ENCODE measurements around the gene GHRHR.

The GHRHR gene
- 0 reads per million in 2 donors for total RNA-seq

DNA sequence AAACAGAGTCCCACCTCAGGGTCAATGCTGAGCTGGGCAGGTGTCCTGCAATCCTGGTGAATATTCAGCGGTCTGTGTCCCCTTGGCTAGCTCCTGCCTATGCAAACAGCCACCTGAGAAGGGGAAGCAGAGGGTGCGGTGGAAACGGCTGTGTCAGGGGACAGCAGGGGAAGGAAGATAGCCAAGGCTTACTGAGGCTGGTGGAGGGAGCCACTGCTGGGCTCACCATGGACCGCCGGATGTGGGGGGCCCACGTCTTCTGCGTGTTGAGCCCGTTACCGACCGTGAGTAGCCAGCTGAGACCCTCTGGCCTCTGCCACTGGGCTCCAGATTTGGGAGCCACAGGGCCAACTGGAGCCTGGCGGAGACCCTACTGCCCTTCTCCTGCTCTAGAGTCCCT lies at the start of gene GHRHR:
GHRHR (plus strand) TSS at position 112 of the 400 bp plus-strand sequence; CDS start at position 228, 116 bp downstream.
- no peak for DNase-seq

DNA sequence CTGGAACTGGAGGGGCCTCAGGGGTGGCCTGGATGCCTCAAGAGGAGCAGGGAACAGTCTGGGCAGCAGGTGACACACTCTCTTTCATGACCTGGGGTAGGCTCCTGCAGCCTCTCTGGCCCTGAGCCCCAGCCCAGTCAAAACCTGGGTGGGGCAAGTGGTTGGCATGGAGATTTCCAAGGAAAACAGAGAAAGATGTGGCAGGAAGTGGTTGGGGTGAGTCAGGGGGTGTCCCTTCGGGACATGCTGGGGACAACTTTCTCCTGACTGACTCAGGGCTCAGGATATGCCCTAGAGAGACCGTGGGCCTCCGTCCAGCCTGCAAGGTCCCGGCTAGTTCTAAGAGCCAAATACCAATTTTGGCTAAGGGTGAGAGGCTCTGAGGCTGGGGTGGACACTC lies 49.2 kb upstream of the GHRHR start:
- DNase-seq, result no peak

DNA sequence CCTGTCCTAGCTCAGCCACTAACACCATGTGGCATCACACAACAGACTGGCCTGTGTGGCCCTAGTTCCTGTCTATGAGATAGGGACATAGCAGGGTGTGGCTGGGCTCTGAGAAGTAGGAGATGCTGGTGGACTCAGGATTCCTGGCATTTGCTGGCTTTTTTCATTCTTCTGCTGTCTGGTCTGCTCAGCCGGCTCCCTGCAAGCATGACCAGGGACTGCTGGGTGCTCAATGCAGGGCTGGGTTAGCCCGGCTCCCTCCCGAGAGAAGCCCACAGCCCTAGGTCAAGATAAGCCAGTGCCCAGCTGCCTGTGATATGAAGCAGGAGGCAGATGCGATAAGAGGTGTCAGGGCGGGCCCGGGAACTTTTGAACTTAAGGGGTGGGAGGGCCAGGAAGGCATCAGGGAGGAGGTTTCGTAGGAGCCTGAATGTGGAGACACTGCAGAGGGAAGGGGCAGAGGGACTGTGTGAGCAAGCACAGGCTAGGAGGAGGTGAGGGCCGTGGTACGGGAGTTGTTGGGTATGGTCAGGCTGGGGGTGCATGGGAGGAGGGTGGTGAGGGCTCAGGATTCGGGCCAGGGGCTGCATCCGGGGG lies 48.6 kb upstream of the GHRHR start:
- no peak for DNase-seq

DNA sequence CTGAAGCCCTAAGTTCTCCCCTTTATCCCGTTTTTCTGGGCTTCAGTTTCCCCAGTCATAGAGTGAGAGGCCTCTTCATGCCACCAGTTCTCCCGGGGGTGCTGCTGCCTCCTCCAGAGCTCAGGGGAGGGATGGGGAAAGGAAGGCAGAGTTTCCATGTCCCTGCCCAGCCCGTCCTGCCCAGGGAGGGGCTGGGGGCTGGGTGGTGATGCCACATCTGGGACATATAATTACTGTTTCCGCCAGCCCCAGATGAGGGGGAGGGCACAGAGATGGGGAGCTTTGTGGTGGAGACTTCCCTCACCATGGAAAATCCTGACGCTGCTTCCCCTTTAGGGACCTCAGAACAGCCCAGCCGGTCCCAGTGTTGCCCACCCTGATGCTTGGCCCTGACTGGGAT lies 48.0 kb upstream of the GHRHR start:
- DNase-seq, result no peak

DNA sequence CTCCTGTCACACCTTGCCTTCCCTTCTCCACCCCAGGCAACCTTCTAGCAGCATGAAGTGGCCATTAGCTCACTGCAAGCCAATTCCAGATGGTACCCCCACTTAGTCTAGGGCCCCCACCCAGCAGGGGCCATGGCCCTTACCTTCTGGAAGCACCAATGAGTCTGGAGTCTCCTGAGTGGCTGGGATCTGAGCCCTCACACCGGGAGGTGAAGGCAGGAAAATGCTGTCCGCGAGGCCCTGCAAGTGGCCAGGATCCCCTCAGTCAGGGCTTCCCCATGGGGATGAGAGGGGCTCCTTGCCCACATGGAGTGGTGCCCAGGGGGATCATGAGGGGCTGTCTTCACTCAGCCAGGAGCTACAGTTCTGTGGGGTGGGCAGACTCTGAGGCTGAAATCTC lies 47.5 kb upstream of the GHRHR start:
- DNase-seq, result no peak

DNA sequence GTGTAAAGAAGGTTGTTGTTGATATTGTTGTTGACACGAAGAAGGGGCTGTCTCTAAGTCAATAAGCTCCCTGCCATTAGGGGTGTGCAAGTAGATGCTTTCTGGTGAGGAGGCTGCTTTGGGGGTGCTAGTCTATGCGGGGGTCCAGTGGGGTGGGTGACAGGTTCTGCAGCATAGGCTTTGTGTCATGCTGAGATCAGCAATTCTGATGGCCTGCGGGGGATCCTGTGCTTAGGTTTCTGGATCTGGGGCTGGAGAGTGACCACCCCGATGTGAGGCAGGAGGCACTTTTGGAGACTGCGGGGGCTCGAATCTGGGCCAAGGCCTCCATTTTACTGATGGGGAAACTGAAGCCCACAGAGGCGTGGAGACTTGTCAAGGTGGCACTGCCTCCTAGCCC lies 47.0 kb upstream of the GHRHR start:
- no peak for DNase-seq

DNA sequence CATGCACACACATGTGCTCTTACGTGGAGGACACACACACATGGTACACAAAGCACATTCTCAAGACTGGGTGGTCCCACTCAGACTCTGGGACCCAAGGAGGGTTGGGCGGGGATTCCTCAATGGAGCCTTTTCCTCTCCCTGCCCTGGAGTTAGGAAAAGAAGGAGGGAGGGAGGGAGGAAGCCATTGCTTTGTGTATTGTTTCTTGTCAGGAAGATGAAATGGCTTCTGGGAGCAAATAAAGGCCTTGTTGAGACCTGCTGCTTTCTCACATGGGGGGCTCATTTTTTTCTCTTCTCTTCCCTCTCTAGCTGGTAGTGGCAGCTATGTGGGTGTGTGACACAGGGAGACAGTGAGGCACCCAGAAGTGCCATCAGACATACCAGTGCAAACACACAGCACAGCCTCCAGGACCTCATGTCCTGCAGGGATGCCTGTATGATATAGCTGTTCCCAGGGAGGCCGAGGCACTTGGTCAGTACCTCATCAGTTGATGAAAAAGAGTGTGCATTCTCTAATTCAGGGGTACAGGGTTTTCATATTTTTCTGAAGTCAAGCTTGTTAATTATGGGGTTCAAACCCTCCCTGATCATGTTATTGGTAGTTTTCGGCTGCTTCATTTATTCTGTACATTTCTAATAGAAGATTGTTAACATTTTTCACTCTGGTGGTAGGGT lies 46.4 kb upstream of the GHRHR start:
- DNase-seq, result no peak

DNA sequence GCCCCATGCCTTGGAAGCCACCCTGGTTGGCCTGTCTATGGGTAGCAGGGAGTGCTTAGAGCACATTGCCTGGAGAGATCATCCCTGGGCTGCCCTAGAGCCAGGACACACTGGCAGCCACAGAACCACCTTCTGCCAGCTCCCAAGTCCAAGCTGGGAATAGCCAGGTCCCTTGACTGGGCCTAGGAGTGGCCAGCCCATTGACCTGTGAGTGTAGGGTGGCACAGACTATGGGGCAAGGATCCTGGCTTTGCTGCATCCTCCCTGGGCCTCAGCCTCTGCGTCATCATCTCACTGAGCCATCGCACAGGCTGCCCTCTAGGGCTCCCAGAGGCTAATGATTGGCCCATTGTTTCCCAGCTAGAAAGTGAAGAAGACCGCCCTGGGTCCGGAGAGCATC lies 45.1 kb upstream of the GHRHR start:
- DNase-seq, result no peak

DNA sequence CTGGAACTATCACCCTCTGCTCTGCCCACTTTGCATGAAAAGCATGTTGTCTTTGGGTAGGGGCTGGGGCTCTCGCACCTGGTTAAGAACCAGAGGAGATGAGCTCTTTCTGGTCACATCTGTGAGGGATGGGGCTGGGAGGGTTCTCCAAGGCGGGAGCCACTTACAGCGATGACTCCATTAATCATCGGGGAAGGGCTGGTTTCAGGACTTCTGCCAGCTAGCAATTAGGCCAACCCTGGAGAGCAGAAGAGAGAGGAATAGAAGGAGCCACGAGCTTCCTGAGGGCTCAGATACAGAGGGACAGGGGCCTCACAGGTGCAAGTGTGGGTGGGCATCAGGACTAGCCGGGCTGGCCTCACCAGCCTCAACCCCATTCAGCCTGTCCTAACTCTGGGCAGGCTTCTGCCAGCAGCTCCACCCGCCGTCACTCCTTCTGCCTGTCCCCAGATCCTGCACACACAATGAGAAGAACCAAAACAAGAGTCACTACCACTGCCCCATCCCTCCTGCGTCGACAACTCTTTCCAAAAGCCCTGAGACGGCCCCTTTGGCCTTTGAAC lies 43.7 kb upstream of the GHRHR start:
- no peak for DNase-seq

DNA sequence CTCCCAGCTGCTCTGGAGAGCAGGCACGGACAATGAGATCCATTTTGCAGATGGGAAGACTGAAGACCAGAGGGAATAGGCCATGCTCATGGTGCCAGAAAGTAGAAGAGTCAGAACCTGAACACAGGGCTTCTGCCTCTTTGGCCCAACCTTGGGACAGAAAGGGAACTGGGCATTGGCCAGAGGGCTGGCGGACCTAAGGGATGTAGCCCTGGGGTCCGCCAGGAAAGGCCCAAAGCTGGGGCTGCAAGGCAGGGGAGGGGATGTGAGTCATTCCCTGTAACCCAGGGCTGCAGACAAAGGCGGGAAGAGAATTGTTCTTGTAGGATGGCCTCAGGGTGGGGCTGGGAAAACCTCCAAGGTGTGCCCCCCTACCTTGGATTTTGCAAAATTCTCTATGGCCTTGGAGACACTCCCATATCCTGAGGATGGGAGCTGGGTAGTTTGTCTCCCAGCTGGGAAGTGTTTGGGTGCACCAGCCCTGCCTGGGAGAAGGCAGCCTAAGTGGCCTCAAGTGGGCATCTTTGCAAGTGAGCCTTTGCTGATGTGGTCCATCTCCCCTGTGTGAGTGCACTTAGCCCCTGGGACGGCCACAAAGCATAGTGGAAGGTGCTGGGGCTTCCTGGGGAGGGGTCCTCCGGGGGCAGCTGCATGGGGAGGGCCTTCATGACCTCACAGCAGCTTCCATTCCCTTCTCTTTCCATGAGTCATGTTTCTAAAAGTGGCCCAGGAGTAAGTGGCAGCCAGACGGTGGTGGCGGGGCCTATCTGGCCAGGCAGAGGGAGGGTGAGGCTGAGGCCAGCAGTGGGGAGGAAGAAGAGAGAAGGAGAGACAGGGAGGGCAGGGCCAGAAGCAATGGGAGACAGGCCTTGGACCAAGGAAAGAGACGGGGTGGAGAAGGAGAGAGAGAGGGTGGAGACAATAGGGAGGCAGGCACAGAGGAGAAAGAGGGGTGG lies 42.9 kb upstream of the GHRHR start:
- no peak for DNase-seq

DNA sequence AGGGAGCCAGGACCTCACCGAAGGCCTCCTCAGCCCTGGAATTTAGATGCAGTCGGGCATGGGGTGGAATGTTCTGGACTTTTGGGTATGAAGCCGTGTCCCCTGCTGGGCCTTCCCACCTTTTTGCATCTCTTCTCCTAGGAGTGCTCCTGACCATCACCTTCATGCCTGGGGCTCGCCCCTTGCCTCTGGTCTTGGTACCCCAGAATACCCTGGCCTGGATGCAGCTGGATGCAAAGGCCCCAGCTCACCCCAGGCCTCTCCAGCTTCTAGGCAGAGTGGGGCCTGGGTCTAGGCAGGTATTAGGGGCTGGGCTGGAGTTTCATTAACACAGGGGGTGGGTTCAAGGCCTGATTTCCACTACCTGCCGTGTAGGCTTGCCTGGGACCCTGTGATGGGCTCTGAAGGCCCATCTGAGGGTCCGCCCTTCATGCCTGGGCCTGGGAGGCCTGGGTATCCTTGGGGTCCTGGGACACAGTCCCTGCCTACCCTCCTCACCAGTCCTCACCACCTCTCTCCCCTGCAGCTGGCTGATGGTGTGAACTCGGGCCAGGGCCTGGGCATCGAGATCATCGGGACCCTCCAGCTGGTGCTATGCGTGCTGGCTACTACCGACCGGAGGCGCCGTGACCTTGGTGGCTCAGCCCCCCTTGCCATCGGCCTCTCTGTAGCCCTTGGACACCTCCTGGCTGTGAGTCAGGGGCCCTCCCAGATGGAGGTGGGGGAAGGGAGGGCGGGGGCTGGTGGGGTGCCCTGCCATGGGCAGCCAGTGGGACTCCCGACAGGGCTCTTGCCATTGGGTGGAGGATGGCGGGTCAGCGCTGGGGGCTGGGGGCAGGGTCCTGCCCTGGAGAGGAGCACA lies 42.0 kb upstream of the GHRHR start:
- no peak for DNase-seq

DNA sequence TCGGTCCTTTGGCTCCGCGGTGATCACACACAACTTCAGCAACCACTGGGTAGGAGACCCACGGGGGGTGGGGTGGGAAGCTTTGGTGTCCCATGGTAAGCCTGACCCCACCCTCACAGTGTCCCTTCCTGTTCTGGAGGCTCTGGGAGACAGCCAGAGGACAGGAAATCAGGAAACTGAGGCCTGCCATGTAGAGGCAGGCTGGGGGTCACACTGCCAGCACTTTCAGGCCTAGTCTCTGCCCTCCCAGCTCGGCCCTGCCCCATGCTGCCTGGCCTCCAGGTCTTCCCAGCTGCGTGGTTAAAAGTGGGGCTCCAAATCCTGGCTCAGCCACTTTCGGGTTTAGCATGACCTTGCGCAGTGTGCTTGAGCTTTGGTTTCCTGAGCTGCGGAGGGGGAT lies 41.2 kb upstream of the GHRHR start:
- no peak for DNase-seq

DNA sequence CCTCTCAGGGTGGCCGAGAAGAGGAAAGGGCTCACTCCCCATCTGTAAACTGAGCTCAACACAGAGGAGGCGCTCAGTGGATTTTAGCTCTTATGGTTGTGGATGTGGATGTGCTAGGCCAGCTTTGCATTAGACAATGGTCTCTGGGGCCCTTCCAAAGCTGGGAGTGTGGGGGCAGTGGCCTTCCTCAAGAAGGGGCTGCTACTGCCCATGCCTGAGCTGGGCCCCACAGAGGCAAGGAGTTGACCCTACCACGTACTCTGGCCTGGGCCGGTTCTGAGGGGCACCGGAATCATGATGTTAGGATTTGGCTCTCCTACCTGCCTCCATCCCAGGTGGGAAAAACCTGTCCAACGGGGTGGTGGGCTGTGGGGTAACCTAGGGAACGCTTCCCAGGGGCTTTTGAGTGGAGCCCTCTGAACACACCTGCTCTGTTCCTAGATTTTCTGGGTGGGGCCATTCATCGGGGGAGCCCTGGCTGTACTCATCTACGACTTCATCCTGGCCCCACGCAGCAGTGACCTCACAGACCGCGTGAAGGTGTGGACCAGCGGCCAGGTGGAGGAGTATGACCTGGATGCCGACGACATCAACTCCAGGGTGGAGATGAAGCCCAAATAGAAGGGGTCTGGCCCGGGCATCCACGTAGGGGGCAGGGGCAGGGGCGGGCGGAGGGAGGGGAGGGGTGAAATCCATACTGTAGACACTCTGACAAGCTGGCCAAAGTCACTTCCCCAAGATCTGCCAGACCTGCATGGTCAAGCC lies 40.6 kb upstream of the GHRHR start:
- no peak for DNase-seq

DNA sequence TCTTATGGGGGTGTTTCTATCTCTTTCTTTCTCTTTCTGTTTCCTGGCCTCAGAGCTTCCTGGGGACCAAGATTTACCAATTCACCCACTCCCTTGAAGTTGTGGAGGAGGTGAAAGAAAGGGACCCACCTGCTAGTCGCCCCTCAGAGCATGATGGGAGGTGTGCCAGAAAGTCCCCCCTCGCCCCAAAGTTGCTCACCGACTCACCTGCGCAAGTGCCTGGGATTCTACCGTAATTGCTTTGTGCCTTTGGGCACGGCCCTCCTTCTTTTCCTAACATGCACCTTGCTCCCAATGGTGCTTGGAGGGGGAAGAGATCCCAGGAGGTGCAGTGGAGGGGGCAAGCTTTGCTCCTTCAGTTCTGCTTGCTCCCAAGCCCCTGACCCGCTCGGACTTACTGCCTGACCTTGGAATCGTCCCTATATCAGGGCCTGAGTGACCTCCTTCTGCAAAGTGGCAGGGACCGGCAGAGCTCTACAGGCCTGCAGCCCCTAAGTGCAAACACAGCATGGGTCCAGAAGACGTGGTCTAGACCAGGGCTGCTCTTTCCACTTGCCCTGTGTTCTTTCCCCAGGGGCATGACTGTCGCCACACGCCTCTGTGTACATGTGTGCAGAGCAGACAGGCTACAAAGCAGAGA lies 39.9 kb upstream of the GHRHR start:
- DNase-seq, result no peak

DNA sequence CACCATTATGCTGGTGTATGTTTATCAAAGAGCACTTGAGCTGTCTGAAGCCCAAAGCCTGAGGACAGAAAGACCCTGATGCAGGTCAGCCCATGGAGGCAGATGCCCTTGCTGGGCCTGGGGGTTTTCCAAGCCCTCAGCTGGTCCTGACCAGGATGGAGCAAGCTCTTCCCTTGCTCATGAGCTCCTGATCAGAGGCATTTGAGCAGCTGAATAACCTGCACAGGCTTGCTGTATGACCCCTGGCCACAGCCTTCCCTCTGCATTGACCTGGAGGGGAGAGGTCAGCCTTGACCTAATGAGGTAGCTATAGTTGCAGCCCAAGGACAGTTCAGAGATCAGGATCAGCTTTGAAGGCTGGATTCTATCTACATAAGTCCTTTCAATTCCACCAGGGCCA lies 39.1 kb upstream of the GHRHR start:
- no peak for DNase-seq

DNA sequence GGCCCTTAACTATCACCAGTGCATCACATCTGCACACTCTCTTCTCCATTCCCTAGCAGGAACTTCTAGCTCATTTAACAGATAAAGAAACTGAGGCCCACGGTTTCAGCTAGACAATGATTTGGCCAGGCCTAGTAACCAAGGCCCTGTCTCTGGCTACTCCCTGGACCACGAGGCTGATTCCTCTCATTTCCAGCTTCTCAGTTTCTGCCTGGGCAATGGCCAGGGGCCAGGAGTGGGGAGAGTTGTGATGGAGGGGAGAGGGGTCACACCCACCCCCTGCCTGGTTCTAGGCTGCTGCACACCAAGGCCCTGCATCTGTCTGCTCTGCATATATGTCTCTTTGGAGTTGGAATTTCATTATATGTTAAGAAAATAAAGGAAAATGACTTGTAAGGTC lies 38.6 kb upstream of the GHRHR start:
- no peak for DNase-seq

DNA sequence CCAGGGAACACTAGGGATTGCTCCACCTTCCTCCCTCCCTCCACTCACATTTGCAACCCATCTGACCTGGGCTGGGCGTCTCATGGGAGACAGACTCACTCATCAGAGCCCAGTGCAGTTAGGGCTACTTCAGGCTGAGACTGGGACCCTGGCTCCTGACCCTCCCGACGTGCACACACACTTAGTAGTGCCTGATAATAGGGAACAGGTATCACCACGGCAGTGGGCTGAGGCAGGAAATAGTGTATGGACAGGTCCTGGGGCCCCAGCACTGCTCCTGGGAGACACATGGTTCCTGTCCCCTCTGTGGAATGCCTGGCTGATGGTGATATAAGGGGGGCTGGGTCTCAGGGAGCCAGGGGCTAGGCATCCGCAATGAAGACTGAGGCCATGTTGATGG lies 37.8 kb upstream of the GHRHR start:
- no peak for DNase-seq

DNA sequence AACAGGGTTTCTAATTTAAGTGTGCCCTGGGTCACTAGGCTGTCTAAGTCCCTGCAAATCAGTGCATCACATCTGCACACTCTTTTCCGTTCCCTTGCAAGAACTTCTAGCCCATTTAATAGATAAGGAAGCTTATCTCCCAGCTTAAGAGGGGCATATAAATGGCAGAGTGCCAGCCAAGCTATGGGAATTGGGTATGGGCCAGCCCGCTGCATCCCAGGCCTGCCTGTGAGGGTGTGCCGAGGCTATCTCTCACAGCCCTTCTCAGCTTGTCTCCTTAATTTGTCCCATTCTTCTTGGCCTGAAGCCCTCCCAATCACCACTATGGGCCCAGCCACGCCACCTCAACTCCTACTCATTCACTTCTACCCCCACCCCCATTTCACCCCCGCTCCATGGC lies 37.4 kb upstream of the GHRHR start:
- DNase-seq, result no peak

DNA sequence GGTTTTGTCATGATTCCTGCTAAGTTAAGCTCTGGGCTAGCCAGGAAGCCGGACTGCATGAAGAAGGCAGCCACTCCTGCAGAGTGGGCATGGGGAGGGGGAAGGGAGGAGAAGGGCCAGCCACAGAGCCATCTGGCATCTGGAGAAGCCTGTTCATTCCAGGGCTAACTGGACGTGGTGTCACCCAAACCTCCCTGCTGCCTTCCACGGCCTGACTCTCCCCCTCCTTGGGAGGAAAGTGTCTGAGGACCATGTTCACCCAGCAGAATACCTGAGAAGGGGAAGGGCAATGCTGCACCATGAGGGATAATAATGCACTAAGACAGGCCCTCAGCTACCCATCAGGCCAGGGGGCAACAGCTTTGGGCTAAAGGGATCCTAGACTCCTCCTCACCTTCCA lies 36.7 kb upstream of the GHRHR start:
- DNase-seq, result no peak

DNA sequence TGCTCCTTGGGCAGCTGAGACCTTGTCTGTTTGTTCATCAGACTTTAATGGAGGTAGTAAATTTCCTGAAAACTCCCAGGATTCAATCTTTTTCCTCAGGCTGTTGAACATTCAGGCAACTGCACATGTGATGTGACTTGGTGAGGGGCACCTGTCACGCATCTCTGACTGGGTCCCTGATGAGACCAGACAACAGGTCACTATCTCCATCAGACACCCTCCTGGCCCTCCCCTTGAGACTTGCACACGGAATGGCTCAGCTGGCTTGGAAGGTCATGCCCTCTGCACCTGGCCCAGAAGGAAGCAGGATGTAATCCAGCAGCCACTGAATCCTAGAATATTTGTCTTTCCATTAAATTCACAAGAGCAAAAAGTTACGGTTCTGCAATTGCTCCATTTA lies 36.2 kb upstream of the GHRHR start:
- no peak for DNase-seq

DNA sequence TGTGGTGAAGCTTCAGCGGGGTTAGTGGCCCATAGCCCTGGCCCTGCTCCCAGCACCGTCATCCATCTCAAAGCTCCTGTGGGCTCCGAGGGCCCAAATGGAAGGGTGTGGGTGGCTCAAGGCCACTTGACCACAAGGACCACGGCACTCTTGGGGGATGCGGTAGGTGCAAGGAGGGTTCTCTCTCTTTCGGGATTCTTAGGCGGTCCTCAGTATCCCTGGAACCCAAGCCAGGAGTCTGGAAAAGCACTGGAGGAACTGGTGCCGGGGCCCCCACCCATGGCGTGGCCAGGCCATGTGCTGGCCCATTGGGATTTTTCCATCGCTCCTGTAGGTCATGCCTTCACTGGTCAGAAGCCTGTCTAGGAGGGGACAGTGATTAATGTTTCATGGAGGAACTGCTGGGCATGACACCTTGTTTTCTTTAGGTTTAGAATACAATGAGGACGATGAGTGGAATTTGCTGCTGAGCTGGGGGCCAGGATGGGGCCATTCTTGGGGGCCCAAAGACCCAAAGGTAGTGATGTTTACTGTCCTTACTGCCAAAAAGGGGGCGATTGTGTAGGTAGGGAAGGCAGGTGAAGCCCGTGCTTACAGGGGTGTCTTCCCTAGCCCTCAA lies 35.4 kb upstream of the GHRHR start:
- no peak for DNase-seq

All from T-helper 2 cell (primary cell).